NCI-H1105 treated with DMSO at 0.1 percent for 48 hours (cell line): Measurements from ENCODE around the gene KPTN.
A peak's percentile ranks its signal among the peaks of the same experiment; 100 is the strongest.

Experiments
- DNase-seq: peaks from one replicate; lab custom pipeline; 2025; lab: John Stamatoyannopoulos, UW

The KPTN gene

GRCh38 chr19:47509170-47509847 is 25.3 kb upstream of the KPTN start:
- no peak for DNase-seq

- no peak for DNase-seq
Measured at GRCh38 chr19:47508721-47509120, 24.7 kb upstream of the KPTN start.

GRCh38 chr19:47507924-47508553 is 24.0 kb upstream of the KPTN start:
- no peak for DNase-seq

GRCh38 chr19:47507012-47507411 is 23.0 kb upstream of the KPTN start:
- DNase-seq: no peak

- DNase-seq: no peak
Measured at GRCh38 chr19:47506459-47506858, 22.4 kb upstream of the KPTN start.

- no peak for DNase-seq
Measured at GRCh38 chr19:47505506-47505905, 21.5 kb upstream of the KPTN start.

- DNase-seq: no peak
Measured at GRCh38 chr19:47503826-47504150, 19.8 kb upstream of the KPTN start.

GRCh38 chr19:47503130-47503825 is 19.3 kb upstream of the KPTN start:
- DNase-seq: no peak

GRCh38 chr19:47499863-47500830 is 16.1 kb upstream of the KPTN start:
- DNase-seq: no peak

GRCh38 chr19:47499371-47499770 is 15.4 kb upstream of the KPTN start:
- no peak for DNase-seq

GRCh38 chr19:47498561-47498960 is 14.5 kb upstream of the KPTN start:
- DNase-seq: no peak

GRCh38 chr19:47497821-47498520 is 14.0 kb upstream of the KPTN start:
- no peak for DNase-seq

GRCh38 chr19:47497050-47497766 is 13.2 kb upstream of the KPTN start:
- DNase-seq: no peak

GRCh38 chr19:47495478-47496372 is 11.7 kb upstream of the KPTN start:
- peak; percentile 56 for DNase-seq

GRCh38 chr19:47494729-47495128 is 10.7 kb upstream of the KPTN start:
- peak; percentile 85 for DNase-seq

GRCh38 chr19:47494211-47494547 is 10.2 kb upstream of the KPTN start:
- DNase-seq: no peak

GRCh38 chr19:47493378-47494210 is 9.6 kb upstream of the KPTN start:
- no peak for DNase-seq

GRCh38 chr19:47492571-47493377 is 8.8 kb upstream of the KPTN start:
- DNase-seq: no peak
